HG03575 (cell line): ENCODE results near the gene SHISA6.

Experiments used
- ATAC-seq: cut with Tn5 transposase; IDR thresholded peaks from one replicate; pipeline ENCODE4 v1.9.1; 2021; ENCODE audit not compliant: unreplicated experiment, insufficient number of reproducible peaks, low FRiP score; ENCODE audit errors: extremely low read depth

SHISA6 gene

DNA sequence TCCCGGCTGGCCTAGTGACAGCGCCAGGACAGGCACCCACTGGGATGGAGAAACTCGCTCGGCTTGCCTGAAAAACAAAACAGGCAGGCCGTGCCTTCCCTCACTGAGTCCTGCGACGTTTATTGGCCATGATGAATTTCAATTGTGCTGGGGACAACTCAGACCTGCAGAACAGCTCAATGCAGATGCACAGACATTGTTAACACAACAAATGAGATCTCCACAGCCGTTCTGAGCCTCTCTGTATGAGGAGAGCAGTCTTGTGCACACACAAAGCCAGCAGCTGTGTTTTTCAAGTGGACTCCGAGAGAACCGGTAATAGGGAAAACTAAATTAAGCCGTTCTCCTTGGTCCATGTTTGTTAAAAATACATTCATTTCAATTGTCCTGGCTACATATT lies 15.9 kb downstream of the SHISA6 start:
- no peak for ATAC-seq

DNA sequence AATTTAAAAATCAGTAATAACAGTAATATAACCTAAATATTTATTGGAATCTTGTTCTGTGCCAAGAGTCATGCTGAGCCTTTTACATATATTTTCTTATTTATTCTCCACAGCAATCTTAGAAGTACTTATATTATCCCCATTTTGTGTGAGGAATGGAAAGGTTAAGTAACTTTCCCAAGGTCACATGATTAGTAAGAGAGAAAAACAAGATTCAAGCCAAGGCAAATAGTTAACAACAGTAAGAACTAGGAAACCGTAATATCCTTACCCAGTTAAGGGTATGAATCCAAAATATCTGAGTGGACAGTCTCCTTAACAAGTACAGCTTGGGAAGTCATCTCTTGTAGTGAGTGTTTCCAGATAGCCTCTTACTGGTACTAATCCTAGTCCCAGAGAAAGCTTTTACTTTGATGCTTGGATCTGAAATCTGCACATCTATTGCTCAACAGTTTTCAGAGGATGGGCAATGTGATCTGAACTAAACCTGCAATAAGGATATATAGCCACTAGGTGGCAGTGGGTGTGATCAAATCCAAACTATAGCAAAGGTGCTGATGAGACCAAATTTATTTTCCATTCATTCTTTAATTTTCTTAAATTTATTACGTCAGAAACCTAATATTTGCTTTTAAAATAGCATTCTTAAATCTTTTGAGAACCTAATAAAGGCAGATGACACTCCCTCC lies 23.3 kb downstream of the SHISA6 start:
- no peak for ATAC-seq

GRCh38 chr17:11267999-11268575 lies 27.1 kb downstream of the SHISA6 start:
- ATAC-seq = no peak

GRCh38 chr17:11269210-11269609 lies 28.2 kb downstream of the SHISA6 start:
- no peak for ATAC-seq

DNA sequence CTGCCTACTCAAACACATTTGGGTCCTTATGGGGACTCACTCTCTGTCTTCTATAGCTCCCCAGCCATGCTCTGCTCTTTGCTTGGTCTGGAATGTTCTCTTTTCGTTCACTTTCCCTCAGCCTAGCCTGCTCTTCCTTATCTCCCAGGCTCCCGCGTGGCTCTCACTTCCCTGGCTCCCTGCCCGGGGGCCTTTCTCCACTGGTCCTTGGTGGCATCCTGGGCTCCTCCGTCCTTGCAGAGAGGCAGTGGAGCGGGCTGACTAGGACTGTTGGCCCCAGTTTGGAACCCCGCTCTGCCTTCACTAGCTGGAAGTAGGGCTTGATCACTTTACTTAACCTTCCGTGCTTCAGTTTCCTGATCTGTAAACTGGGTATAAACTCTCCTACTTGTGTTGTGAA lies 31.2 kb downstream of the SHISA6 start:
- ATAC-seq = no peak

DNA sequence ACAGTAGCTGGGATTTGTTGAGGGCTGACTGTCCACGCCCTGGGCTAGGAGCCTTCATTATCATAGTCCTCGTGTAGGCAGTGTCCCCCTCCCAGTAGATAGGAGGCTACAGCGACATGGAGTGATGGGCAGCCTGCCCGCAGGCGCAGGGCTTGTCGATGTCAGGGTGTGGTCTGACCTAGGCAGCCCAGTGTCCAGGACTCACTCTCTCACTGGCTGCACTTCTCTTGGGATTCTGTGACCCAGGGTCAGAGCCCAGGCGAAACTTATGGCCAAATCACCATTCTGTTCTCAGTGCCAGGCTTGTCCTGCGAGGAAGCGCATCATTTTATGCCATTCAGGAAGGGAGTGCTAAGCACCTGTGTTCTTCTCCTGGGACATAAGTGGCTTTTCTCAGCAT lies 32.6 kb downstream of the SHISA6 start:
- no peak for ATAC-seq

- ATAC-seq = no peak
These were observed 33.1 kb downstream of the SHISA6 start for GRCh38 chr17:11274106-11274505.

DNA sequence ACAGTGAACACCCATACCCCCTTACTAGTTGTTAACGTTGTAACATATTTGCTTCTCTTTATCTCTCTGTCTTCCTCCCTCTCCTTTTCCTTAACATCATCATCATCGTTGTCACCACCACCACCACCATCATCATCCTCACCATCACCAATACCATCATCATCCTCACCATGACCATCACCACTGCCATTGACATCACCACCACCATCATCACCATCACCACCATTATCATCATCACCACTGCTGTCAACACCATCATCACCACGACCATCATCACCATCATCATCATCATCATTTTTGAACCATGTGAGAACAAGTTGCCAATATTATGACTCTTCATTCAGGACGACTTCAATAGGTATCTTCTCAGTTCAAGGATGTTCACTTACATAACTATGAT lies 35.5 kb downstream of the SHISA6 start:
- no peak for ATAC-seq

- ATAC-seq = no peak
These were observed 37.4 kb downstream of the SHISA6 start for GRCh38 chr17:11278186-11278991.

- ATAC-seq = no peak
These were observed 37.9 kb downstream of the SHISA6 start for GRCh38 chr17:11278992-11279270.

- ATAC-seq = no peak
These were observed 38.8 kb downstream of the SHISA6 start for GRCh38 chr17:11279776-11280344.

DNA sequence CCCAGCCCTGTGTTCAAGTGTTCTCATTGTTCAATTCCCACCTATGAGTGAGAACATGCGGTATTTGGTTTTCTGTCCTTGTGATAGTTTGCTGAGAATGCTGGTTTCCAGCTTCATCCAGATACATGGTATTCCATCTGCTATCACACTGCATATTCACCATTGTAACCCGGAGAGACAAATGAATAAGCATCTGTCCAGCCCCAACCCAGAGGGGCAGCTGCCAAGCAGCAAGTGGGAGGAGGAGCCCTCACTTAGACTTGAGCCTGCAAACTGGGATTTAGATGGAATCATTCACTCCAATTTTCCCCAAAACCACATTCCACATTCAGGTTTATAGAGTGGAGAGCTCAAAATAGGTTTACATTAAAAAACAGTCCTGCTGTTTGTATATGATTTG lies 41.6 kb downstream of the SHISA6 start:
- no peak for ATAC-seq

DNA sequence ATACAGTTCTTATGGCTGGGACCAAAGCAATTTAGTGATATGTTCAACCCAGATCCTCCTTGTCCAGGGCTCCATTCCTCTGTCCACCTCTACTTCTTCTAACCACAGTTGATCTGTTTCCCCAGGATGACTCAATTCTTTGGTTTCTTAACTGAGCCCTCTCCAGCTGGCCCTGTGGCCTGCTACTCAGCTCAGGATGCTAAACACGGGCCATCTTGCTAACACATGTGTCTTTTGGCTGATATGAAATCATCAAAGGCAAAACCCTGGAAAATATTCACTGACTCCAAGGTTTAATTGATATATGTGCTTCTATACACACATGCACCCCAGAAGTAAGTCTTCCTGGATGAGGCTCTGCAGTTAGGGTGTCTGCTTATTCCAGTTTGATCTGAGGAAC lies 43.8 kb downstream of the SHISA6 start:
- ATAC-seq = no peak

- ATAC-seq = no peak
These were observed 44.9 kb downstream of the SHISA6 start for GRCh38 chr17:11285946-11286345.

DNA sequence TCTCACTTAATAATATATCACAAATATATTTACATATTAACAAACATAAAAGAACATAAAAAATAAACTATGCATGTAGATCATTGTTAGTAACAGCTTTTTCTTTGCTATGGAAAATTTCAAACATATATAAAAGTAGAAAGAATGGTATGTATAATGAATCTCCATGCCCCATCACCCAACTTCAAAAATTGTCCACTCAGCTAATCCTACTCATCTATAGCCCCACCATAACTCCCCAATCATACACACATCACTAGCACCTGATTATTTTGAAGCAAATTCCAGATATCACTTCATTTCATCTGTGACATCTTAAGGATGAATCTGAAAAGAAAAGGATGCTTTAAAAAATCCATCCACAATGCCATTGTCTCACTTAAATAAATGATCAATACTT lies 46.8 kb downstream of the SHISA6 start:
- no peak for ATAC-seq

DNA sequence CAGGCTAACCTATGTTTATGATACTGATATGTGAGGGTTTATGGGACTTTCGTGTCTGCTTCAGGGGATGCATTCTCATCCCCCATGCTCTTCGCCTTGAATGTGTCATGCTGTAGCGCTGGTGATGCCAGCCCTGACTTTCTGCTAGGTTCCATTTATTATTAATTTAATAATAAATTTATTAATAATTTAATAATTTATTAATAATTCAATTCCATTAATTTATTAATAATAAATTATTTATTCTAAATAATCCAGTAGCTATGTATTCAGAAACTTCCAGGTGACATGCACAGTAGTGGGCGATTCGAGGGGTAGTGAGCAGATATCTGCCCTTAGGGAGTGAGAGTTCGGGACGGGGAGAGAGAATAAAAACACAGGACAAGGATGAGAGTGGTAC lies 49.8 kb downstream of the SHISA6 start:
- ATAC-seq = no peak

- ATAC-seq = no peak
These were observed 51.5 kb downstream of the SHISA6 start for GRCh38 chr17:11292491-11292890.

- no peak for ATAC-seq
These were observed 52.5 kb downstream of the SHISA6 start for GRCh38 chr17:11293480-11293879.

- ATAC-seq = no peak
These were observed 53.8 kb downstream of the SHISA6 start for GRCh38 chr17:11294826-11295225.

- no peak for ATAC-seq
These were observed 56.0 kb downstream of the SHISA6 start for GRCh38 chr17:11296994-11297393.
